Measurements from ENCODE around the gene CALCOCO1. TPM values are rescaled to one million over a fixed set of nuclear protein-coding genes. Genes with fewer than 3 reads are reported as not detected.
A peak's percentile ranks its signal among the peaks of the same experiment; 100 is the strongest.

Gene CALCOCO1
- total and polyA plus RNA-seq, 9 of the 15 experiments (the other 6 are each of a cell fraction or from before 2014, with no cell fraction given), result 1.9 to 31.8 (median 11.0) TPM

DNA sequence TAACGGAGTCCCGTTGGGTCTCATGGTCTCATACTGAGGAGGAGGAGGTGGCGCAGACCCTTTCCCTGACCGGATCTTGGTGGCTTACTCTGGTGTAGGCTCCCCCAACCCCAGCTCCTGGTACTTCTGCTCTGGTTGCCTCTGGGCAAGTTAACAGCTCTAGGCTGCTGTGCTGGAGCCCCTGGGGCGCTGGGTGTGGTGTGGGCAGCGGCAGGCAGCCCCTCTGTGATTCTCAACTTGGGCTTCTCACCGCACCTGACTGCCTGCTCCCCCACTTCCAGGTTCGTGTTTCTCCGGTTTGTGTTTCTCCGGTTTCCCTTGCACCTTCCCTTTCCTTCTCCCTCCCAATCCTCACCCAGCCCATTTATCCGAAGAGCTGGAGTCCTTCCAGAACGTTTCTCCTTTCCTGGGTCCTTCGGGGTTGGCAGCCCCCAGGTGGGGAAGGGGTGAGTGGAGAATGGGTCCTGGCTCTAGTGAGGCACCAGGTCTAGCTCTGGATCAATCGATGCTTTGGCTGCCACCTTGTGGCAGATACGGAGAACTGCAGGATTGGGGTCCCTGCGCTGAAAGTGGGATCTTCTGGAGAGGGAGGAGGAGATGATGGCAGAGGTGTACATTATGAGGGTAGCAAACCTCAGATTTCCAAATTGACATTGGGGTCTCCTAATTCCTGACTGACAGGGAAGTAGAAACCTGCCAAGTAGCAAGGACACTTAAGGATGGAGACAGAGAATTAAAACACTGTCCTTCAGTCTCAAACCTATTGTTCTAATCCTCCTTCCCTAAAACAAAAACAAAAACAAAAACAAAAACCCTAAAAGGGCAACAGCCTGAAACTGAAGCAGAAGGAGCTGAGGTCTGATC is 16.2 kb upstream of the CALCOCO1 start (continued):
- no peak for TF ChIP-seq E2F8 (IDR thresholded peaks at IDR 0.05; ENCODE audit: low read depth, partially characterized antibody)
- no peak for TF ChIP-seq ZNF695 (CRISPR knock-in tag; IDR thresholded peaks at IDR 0.05)
- TF ChIP-seq RAD21 (CRISPR knock-in tag; conservative IDR thresholded peaks at IDR 0.05 in 1 of 2, IDR thresholded peaks at IDR 0.05 in 1 of 2), result peak; percentile 71 to 81
- TF ChIP-seq, protein P1, sequence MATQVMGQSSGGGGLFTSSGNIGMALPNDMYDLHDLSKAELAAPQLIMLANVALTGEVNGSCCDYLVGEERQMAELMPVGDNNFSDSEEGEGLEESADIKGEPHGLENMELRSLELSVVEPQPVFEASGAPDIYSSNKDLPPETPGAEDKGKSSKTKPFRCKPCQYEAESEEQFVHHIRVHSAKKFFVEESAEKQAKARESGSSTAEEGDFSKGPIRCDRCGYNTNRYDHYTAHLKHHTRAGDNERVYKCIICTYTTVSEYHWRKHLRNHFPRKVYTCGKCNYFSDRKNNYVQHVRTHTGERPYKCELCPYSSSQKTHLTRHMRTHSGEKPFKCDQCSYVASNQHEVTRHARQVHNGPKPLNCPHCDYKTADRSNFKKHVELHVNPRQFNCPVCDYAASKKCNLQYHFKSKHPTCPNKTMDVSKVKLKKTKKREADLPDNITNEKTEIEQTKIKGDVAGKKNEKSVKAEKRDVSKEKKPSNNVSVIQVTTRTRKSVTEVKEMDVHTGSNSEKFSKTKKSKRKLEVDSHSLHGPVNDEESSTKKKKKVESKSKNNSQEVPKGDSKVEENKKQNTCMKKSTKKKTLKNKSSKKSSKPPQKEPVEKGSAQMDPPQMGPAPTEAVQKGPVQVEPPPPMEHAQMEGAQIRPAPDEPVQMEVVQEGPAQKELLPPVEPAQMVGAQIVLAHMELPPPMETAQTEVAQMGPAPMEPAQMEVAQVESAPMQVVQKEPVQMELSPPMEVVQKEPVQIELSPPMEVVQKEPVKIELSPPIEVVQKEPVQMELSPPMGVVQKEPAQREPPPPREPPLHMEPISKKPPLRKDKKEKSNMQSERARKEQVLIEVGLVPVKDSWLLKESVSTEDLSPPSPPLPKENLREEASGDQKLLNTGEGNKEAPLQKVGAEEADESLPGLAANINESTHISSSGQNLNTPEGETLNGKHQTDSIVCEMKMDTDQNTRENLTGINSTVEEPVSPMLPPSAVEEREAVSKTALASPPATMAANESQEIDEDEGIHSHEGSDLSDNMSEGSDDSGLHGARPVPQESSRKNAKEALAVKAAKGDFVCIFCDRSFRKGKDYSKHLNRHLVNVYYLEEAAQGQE (IDR thresholded peaks at IDR 0.05; ENCODE audit: borderline replicate concordance), result peak; percentile 71
- TF ChIP-seq, protein P1 (CRISPR knock-in tag; IDR thresholded peaks at IDR 0.05; ENCODE audit: low read depth), result no peak
- TF ChIP-seq POU5F1 (IDR thresholded peaks at IDR 0.05; ENCODE audit: borderline replicate concordance, low read depth, low read length, partially characterized antibody), result no peak
- TF ChIP-seq THRB (CRISPR knock-in tag; conservative IDR thresholded peaks at IDR 0.05), result 0 out of 2 replicates have a peak, but pooled peaks have one; percentile 46
- TF ChIP-seq ARID2 (IDR thresholded peaks at IDR 0.05), result 0 out of 2 replicates have a peak, but pooled peaks have one; percentile 42
- TF ChIP-seq, protein P2, sequence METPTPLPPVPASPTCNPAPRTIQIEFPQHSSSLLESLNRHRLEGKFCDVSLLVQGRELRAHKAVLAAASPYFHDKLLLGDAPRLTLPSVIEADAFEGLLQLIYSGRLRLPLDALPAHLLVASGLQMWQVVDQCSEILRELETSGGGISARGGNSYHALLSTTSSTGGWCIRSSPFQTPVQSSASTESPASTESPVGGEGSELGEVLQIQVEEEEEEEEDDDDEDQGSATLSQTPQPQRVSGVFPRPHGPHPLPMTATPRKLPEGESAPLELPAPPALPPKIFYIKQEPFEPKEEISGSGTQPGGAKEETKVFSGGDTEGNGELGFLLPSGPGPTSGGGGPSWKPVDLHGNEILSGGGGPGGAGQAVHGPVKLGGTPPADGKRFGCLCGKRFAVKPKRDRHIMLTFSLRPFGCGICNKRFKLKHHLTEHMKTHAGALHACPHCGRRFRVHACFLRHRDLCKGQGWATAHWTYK (CRISPR knock-in tag; IDR thresholded peaks at IDR 0.05), result 0 out of 2 replicates have a peak, but pooled peaks have one; percentile 20
